Measurements from ENCODE around the gene FOXC1. TPM values are rescaled to one million over a fixed set of nuclear protein-coding genes. Genes with fewer than 3 reads are reported as not detected.

Gene FOXC1
- total and polyA plus RNA-seq, 2 donors: 3.7 to 17.3 TPM

Other genes with a start within 250 kb of the FOXC1 start
- gene FOXF2, start 220.3 kb upstream of the FOXC1 start, total RNA-seq: not detected
- 0.30 TPM for gene FOXF2, start 220.3 kb upstream of the FOXC1 start, polyA plus RNA-seq

Data from thymus (tissue), 2 donors.